SH-SY5Y (cell line): ENCODE data around the gene PGBD5.

Source experiments
- GATA2 ChIP-seq: IDR thresholded peaks from 2 replicates; pipeline ENCODE4 v1.6.1; 2011; ENCODE audit warnings: mild to moderate bottlenecking, low read depth, low read length
- GATA3 ChIP-seq: IDR thresholded peaks from 2 replicates; pipeline ENCODE4 v1.6.1; 2011; ENCODE audit warnings: low read depth, mild to moderate bottlenecking, low read length, moderate library complexity

GRCh38 chr1:230270185-230270558 is 156.0 kb downstream of the PGBD5 start:
- TF ChIP-seq GATA2, result no peak
- no peak for TF ChIP-seq GATA3
